HG03159 (cell line): ENCODE measurements around the gene SLC43A1.

Source experiments
- ATAC-seq: cut with Tn5 transposase; IDR thresholded peaks from one replicate; pipeline ENCODE4 v1.9.1; 2021; ENCODE audit warnings: mild to moderate bottlenecking, moderate library complexity; ENCODE audit not compliant: unreplicated experiment

Gene SLC43A1

GRCh38 chr11:57436031-57436430 is 79.5 kb downstream of the SLC43A1 start:
- ATAC-seq = no peak

GRCh38 chr11:57434640-57435546 is 80.6 kb downstream of the SLC43A1 start:
- ATAC-seq = no peak
